UCSD-AML1 (cell line): ENCODE results near the gene PTPRQ.
"Not testable (repeated sequence)": the region's sequence is repeated elsewhere in the genome, so short reads cannot be mapped to it uniquely, and the experiment has no call there.

ENCODE experiments used
- DNase-seq: peaks from one replicate; lab custom pipeline; 2025; ENCODE audit not compliant: unreplicated experiment; lab: John Stamatoyannopoulos, UW

Gene PTPRQ

DNA sequence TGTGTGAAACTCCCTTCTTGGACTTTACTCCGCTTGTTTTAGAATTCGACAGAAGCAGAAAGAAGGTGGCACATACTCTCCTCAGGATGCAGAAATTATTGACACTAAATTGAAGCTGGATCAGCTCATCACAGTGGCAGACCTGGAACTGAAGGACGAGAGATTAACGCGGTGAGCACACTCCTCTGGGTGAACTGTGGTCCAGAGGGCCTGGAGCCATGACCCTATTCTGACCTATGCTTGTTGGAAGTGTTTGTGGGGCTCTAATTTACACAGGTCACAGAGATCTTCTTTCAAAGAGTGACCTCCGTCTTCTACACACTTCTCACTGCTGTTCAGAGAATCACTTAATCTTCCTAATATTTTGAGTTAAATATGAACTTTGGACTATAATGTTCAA, 190.9 kb downstream of the PTPRQ start:
- peak; percentile 2 for DNase-seq

DNA sequence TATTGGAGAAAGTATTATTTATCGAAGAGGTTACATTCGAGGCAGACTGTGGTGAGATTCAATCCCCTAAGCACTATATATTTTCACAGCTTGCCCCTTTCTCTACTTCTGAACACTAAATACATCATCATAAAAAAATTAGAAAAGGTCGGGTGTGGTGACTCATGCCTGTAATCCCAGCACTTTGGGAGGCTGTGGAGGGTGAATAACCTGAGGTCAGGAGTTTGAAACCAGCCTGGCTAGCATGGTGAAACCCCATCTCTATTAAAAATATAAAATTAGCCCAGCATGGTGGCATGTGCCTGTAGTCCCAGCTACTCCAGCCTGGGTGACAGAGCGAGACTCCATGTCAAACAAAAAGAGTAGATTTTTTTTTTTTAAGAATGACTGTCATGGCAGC, 192.8 kb downstream of the PTPRQ start:
- DNase-seq: no peak

DNA sequence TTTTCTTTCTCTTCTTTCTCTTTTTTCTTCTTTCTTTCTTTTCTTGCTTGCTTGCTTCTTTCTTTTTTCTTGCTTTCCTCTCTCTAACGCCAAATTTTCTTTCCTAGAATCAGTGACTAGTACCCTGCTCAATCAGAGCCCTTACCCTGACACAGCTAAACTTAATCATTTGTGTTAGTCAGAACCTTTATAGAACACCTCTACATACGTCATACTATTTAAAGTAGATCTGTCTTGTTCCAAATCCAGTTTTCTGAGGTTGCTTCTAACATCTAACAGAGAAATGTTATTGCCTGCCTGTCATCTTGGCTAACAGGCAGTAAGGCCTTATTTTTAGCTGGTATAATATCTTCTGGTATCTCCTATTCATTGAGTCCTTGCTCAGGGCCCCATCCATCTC, 197.9 kb downstream of the PTPRQ start:
- no peak for DNase-seq

DNA sequence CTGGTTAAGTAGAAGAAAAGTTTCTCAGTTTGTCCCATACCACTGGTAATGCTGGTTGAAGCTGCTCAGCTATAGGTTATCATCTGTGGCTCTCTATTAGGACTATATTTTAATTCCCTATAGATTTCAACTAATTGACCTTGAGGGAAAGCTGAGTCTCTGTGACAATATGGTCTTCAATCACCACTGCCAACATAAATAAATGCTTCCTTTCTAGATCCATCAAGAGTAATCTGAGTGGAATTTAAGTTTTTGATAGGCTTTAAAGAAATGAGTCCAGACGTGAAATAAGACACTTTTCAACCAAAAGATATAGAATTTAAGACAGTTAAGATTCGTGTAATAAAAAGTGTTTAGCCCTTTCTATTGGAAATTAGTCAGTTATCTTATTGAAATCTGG, 199.9 kb downstream of the PTPRQ start:
- DNase-seq: no peak

DNA sequence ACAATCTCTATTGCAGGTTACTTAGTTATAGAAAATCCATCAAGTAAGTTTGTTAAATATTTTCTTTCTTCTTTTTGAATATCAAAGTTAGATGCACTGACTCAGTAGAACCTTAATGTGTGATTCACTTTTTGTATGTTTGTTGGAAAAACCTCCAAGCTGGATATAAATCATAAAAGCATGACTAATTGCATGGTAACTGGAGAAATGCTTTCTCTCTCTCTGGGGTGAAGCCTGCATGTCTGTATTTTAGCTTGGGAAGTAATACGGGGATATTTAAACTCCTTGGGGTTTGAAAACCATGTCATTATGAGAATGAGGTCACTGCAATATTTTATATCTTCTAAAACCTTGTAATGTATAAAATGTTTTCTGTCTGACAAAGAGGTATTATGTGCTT, 204.8 kb downstream of the PTPRQ start:
- no peak for DNase-seq

DNA sequence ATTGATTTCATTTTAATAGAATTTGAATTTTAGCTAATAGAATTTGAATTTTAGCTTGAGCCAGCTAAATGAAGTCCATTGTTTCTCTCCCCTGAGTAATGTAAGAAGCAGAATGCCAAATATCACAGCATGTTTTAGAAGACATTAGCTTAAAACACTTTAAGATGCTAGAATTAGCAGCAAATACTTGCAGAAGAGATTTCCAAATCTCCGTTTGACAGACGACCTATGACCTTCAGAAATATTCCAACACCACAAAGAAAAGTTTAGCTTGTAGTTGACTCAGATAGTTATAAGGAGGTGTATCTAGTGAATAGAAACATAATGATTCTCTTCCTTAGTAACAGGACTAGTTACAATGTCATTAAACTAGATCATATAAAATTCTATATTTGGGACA, 211.7 kb downstream of the PTPRQ start:
- no peak for DNase-seq

GRCh38 chr12:80659512-80660063, 215.6 kb downstream of the PTPRQ start:
- no peak for DNase-seq

- DNase-seq: no peak
These were observed 218.6 kb downstream of the PTPRQ start for GRCh38 chr12:80662586-80662985.

DNA sequence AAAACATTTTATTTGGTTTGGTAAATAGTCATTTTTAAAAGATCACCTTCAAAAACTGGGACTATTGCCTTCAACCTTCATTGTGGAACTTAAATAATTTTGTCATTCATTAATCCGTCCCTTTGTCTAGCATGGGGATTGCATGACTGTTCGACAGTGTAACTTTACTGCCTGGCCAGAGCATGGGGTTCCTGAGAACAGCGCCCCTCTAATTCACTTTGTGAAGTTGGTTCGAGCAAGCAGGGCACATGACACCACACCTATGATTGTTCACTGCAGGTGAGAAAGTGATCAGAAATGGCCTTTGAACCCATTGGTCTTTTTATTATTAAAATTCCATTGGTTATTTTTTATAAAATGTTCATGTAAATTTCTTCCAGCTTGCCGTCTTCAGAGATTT, 226.2 kb downstream of the PTPRQ start:
- DNase-seq: no peak

GRCh38 chr12:80676042-80676636, 232.1 kb downstream of the PTPRQ start:
- not testable (repeated sequence) for DNase-seq

DNA sequence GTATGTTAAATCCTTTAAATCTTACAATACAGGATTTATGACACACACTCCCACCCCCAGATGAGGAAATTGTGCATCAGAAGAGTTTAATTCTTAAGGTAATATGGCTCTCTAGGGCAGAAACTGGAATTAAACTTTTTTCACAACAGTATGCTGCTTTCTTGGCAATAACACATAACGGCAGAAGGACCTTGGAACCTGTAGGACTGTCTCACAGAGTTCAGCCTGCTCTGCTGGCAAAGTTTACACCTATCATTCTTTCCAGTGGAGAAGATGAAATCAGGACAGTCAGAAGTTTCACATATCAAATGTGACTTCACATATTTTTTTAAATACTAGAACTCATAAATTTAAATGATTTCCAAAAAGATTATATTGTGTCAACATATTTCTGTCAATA, 232.8 kb downstream of the PTPRQ start:
- DNase-seq: no peak

DNA sequence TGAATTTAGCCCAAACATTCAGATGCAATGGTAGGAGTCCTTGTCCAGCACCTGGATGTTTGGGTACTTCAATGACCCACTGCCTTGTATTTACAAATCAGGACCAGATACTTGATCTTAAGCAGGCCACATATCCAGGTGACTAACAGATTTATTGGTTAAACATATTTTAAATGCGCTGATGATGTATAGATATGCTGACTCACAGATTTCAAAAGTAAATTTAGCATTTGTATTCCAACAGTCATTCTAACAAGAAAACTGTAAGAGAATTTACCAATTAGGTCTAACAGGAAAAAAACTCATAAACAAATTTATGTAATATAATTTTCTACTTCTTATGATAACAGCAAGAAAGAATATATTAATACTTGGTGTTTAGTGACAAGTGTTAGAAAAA, 234.0 kb downstream of the PTPRQ start:
- no peak for DNase-seq

GRCh38 chr12:80679346-80680131, 235.5 kb downstream of the PTPRQ start:
- no peak for DNase-seq

GRCh38 chr12:80681287-80681686, 237.3 kb downstream of the PTPRQ start:
- DNase-seq: no peak

DNA sequence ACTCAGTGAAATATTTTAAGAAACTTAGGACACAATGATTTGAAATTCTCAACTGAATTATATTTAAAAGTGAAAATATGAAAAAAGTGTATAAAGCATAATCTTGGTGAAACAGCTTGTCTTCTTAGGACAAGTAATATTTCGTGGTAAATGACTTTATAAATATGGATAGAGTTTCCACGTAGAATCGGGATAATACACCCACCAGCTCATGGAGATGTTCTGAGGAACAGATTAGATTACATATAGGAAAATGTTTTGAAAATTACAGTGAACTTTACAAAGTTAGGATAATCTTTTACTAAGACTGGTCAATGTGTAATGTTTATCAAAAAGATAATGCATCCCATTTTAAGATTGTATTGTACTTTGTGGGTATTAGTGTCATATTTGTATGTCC, 237.8 kb downstream of the PTPRQ start:
- no peak for DNase-seq

DNA sequence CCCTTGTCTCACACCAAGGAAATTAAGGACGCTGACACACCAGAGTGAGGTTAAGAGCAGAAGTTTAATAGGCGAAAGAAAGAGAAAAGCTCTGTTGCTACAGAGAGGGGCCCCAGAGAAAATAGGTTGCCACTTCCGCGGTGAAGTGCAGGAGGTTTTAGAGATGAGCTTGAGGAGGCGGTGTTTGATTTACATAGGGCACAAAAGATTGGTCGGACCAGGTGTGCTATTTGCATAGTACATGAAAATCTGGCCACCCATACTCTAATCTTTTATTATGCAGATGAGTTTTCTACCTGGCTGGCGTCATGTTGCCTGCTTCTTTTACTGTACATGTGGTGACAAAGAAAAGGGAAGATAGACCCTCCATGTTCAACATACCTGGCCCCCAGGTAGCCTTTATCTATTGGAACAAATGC, 240.1 kb downstream of the PTPRQ start:
- DNase-seq: no peak

DNA sequence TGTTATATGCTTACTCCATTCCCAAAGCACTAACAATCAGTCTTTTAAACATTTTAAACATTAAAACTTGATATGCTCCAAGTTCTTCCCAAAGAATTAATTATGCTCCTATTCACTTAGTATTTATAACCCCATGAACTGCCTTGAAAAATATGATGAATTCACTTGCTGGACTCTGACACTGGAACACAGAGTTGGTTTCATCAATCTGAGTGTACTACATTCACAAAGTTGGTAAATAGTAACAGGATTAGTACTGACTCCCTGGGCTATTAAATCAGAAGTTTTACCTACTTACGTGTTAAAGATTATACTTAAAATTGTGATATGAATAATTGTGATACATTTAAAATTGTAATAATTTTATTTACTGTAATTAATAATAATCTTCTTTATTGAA, 246.1 kb downstream of the PTPRQ start:
- DNase-seq: no peak

- DNase-seq: no peak
These were observed 246.5 kb downstream of the PTPRQ start for GRCh38 chr12:80690513-80690912.

GRCh38 chr12:80692114-80692513, 248.1 kb downstream of the PTPRQ start:
- peak; percentile 2 for DNase-seq

- no peak for DNase-seq
These were observed 253.3 kb downstream of the PTPRQ start for GRCh38 chr12:80697270-80697887.

DNA sequence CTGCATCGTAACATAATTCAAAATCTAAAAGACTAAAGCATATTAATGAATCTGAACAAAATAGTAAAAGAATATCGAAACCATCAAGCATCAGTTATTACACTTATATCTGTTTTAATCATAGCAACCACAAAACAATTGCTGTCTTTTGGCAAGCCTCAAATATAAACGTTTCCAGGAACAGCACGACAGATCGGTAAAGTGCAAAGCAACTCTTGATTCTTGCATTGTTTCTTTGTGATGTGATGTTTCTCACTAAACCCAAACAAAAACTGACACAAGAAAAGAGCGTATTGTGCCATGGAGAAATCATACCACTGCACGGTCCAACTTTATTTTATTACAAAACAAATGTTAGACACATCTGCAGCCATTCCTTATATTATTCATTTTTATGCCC, 254.2 kb downstream of the PTPRQ start:
- no peak for DNase-seq
